GM18505 (cell line): ENCODE data around the gene PKP4.
A peak's percentile ranks its signal among the peaks of the same experiment; 100 is the strongest.

Experiments used
- ATAC-seq: cut with Tn5 transposase; IDR thresholded peaks from one replicate; pipeline ENCODE4 v1.9.1; 2021; ENCODE audit not compliant: unreplicated experiment
- POLR2A ChIP-seq: IDR thresholded peaks from 4 replicates; pipeline ENCODE4 v1.6.1; 2011; ENCODE audit warnings: borderline replicate concordance; ENCODE audit not compliant: insufficient read depth, insufficient read length; ENCODE audit errors: extremely low read depth

The PKP4 gene

GRCh38 chr2:158498043-158498748, 41.4 kb downstream of the PKP4 start:
- ATAC-seq: no peak
- TF ChIP-seq POLR2A: no peak

- ATAC-seq: no peak
- TF ChIP-seq POLR2A: no peak
Measured at GRCh38 chr2:158498749-158499136, 42.0 kb downstream of the PKP4 start.

DNA sequence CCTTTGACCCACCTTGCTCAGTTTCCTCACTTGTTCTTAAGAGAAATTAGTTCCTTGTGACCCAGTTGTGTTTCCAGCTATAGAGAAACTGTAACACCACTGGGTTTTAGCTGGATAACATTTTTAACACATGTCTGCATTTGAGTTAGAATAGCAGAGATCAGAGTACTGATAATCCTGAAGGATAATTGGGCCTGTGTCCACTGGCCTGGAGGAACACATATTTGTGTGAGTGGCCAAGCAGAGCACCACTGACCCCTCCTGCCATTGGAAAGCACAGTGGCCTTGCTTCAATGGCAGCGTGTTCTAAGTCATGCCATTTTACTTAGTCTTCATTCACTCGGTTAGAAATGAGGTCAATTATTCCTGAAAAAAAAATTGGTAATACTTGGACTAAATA, 42.6 kb downstream of the PKP4 start:
- ATAC-seq: no peak

DNA sequence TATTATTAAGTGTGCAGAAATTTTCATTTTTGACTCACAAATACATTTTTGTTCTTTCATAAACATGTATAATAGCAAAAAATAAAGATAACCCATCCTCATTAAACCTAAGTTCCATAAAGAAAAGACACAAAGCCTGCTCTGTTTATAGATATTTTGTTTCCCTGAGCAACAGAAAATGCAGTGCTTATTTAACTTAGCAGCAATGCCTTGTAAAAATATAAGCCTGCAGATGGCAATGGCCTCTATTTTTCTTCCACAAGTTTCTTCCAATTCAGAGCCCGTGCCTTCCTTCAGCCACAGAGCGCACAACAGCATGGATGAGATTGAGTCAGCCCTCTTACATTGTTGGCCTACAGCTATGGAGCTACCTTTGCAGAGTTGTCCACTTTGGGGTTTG, 43.6 kb downstream of the PKP4 start:
- ATAC-seq: no peak
- no peak for TF ChIP-seq POLR2A

More for the DNA sequence above, 42.6 kb downstream of the PKP4 start:
- TF ChIP-seq POLR2A: no peak

DNA sequence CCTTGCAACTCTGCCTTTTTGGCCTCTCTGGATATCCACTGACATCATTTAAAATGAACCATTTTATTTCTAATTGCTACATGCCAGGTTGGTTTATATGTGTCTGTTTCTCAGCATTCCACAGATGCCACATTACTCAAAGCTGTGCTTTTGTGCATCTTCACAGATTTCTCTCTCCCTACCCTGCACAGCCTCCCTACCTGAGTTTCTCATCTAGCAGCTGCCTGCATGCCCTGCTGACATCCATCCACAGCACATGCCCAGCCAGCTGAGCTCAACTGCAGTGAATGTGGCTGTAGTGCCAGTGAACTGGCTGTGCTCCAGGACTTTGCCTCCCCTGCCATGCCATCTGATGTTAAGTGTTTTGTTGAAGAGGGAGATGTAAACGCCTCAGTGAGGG, 44.5 kb downstream of the PKP4 start:
- no peak for TF ChIP-seq POLR2A
- no peak for ATAC-seq

- ATAC-seq: no peak
- no peak for TF ChIP-seq POLR2A
Measured at GRCh38 chr2:158502974-158503373, 46.2 kb downstream of the PKP4 start.

DNA sequence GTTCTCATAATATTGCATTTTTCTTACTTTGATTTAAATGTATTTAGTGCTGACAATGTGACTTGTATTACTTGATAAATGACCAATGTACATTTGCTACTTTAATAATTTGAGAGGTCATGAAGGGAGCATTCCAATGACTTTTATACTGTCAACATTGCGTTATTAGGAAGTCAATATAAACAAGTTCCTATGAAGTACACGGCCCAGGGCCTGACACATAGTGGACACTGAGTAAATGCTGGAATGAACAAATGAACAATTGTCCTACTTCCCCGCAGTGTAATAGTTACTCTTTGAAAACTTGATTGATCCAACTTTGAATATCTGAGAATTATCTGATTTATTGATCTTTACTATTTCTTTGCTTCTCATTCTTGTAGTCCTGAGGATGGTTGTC, 47.3 kb downstream of the PKP4 start:
- no peak for TF ChIP-seq POLR2A
- no peak for ATAC-seq

GRCh38 chr2:158505448-158505934, 48.7 kb downstream of the PKP4 start:
- ATAC-seq: no peak
- no peak for TF ChIP-seq POLR2A

- no peak for TF ChIP-seq POLR2A
- ATAC-seq: peak; percentile 47
Measured at GRCh38 chr2:158507141-158507540, 50.4 kb downstream of the PKP4 start.

GRCh38 chr2:158507679-158508078, 50.9 kb downstream of the PKP4 start:
- no peak for TF ChIP-seq POLR2A
- ATAC-seq: no peak

GRCh38 chr2:158509928-158510797, 53.4 kb downstream of the PKP4 start:
- no peak for TF ChIP-seq POLR2A
- no peak for ATAC-seq

GRCh38 chr2:158510887-158511286, 54.1 kb downstream of the PKP4 start:
- no peak for ATAC-seq
- no peak for TF ChIP-seq POLR2A

GRCh38 chr2:158511706-158512105, 55.0 kb downstream of the PKP4 start:
- no peak for ATAC-seq

GRCh38 chr2:158512323-158512722, 55.6 kb downstream of the PKP4 start:
- TF ChIP-seq POLR2A: no peak
- no peak for ATAC-seq

More at GRCh38 chr2:158511706-158512105, 55.0 kb downstream of the PKP4 start:
- no peak for TF ChIP-seq POLR2A
